PC-3 (cell line): ENCODE data around the gene GMDS. TPM values are rescaled to one million over a fixed set of nuclear protein-coding genes. Genes with fewer than 3 reads are reported as not detected.

Experiments used
- ATAC-seq: fragments of 200-7000 bp; cut with Tn5 transposase; 2 replicates; pipeline ENCODE4 v1.9.1; 2020; ENCODE audit warnings: mild to moderate bottlenecking, moderate library complexity
- BruUV-seq: library from RNA; stranded (reverse); fragments of 400-500 nt; replicated peaks from 2 replicates; lab custom pipeline; 2021; lab: Mats Ljungman, UMichigan
- CTCF ChIA-PET: fragments of 300-600 bp; sonication (Branson Sonifier 250); formaldehyde crosslinking; loops from one replicate; lab custom pipeline; 2022; ENCODE audit warnings: antibody characterized with exemption; lab: Charles Lee
- POLR2A ChIA-PET: fragments of 300-600 bp; sonication (Branson Sonifier 250); formaldehyde crosslinking; loops from one replicate; lab custom pipeline; 2022; ENCODE audit warnings: antibody characterized with exemption; ENCODE audit not compliant: unreplicated experiment; lab: Charles Lee
- DNase-seq: peaks from one replicate; pipeline ENCODE4 v3.0.0-alpha.2; 2015
- H2AFZ ChIP-seq: fragments of 300-600 bp; sonication (generic); 2 replicates; pipeline ENCODE4 v1.6.0; 2016; ENCODE audit warnings: antibody characterized with exemption, low read length
- H3F3A ChIP-seq: fragments of 300-600 bp; sonication (generic); one replicate; pipeline ENCODE4 v1.6.0; 2017; ENCODE audit warnings: antibody characterized with exemption, low read length, control low read depth, mild to moderate bottlenecking; ENCODE audit not compliant: unreplicated experiment
- H3K27ac ChIP-seq: fragments of 300-600 bp; sonication (generic); 2 replicates; pipeline ENCODE4 v1.5.1; 2016; ENCODE audit warnings: mild to moderate bottlenecking, low read length
- H3K27me3 ChIP-seq: fragments of 300-600 bp; sonication (generic); 2 replicates; pipeline ENCODE4 v1.6.1; 2016; ENCODE audit warnings: low read length, mixed read lengths
- H3K36me3 ChIP-seq: fragments of 300-600 bp; sonication (generic); 2 replicates; pipeline ENCODE4 v1.6.1; 2016; ENCODE audit warnings: low read depth, mixed run types, low read length, mixed read lengths
- H3K4me1 ChIP-seq: fragments of 300-600 bp; sonication (generic); 2 replicates; pipeline ENCODE4 v1.5.1; 2016; ENCODE audit warnings: low read length; ENCODE audit not compliant: insufficient read depth
- H3K4me2 ChIP-seq: fragments of 300-600 bp; sonication (generic); 2 replicates; pipeline ENCODE4 v1.6.0; 2016; ENCODE audit warnings: low read length
- H3K4me3 ChIP-seq: fragments of 300-600 bp; sonication (generic); 2 replicates; pipeline ENCODE4 v1.5.1; 2016; ENCODE audit warnings: mild to moderate bottlenecking, low read length, mixed read lengths
- H3K79me2 ChIP-seq: fragments of 300-600 bp; sonication (generic); 2 replicates; pipeline ENCODE4 v1.6.1; 2017; ENCODE audit warnings: low read length, mixed read lengths
- H3K9ac ChIP-seq: fragments of 300-600 bp; sonication (generic); 2 replicates; pipeline ENCODE4 v1.6.0; 2016; ENCODE audit warnings: mild to moderate bottlenecking, low read length
- H3K9me2 ChIP-seq: fragments of 300-600 bp; sonication (generic); replicated peaks from 2 replicates; pipeline ENCODE4 v1.6.1; 2016; ENCODE audit warnings: mixed run types, low read length, mixed read lengths
- H3K9me3 ChIP-seq: fragments of 300-600 bp; sonication (generic); 2 replicates; pipeline ENCODE4 v1.6.1; 2016; ENCODE audit warnings: low read length, mixed read lengths
- H4K20me1 ChIP-seq: fragments of 300-600 bp; sonication (generic); 2 replicates; pipeline ENCODE4 v1.6.1; 2016; ENCODE audit warnings: low read length, mixed read lengths
- EZH2 ChIP-seq: fragments of 300-600 bp; sonication (generic); IDR thresholded peaks from one replicate; pipeline ENCODE4 v1.6.1; 2017; ENCODE audit warnings: antibody characterized with exemption, mild to moderate bottlenecking, low read length; ENCODE audit not compliant: unreplicated experiment
- EZH2phosphoT487 ChIP-seq: fragments of 300-600 bp; sonication (generic); IDR thresholded peaks from 2 replicates; pipeline ENCODE4 v1.6.1; 2018; ENCODE audit warnings: mild to moderate bottlenecking, antibody characterized with exemption, low read length, borderline replicate concordance
- intact Hi-C: fragments of 100-400 bp; cut with micrococcal nuclease; formaldehyde crosslinking; loops from 2 replicates; pipeline ENCODE4 v1.9.0; 2023
- total RNA-seq: library from RNA; depleted of rRNA; stranded (reverse); fragments of >200 nt; gene quantifications from 2 replicates; pipeline ENCODE4 v1.2.3, GENCODE V29; 2014
- TF ChIP-seq, protein P1 (sequence below): fragments of 300-600 bp; sonication (generic); conservative IDR thresholded peaks from 2 replicates; pipeline ENCODE4 v1.5.1; 2017; ENCODE audit warnings: antibody characterized with exemption, low read depth, mild to moderate bottlenecking, low read length

GMDS gene
- total RNA-seq, 1 experiment from 2014 or later, result 18.3 TPM

GRCh38 chr6:1984346-1984994 lies 260.9 kb downstream of the GMDS start:
- H4K20me1 ChIP-seq, result no peaks in the 10 kb centered on the region
- TF ChIP-seq EZH2phosphoT487 (no peak), EZH2 (no peak)
- TF ChIP-seq, protein P1, sequence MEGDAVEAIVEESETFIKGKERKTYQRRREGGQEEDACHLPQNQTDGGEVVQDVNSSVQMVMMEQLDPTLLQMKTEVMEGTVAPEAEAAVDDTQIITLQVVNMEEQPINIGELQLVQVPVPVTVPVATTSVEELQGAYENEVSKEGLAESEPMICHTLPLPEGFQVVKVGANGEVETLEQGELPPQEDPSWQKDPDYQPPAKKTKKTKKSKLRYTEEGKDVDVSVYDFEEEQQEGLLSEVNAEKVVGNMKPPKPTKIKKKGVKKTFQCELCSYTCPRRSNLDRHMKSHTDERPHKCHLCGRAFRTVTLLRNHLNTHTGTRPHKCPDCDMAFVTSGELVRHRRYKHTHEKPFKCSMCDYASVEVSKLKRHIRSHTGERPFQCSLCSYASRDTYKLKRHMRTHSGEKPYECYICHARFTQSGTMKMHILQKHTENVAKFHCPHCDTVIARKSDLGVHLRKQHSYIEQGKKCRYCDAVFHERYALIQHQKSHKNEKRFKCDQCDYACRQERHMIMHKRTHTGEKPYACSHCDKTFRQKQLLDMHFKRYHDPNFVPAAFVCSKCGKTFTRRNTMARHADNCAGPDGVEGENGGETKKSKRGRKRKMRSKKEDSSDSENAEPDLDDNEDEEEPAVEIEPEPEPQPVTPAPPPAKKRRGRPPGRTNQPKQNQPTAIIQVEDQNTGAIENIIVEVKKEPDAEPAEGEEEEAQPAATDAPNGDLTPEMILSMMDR, result no peak
- no peaks in the 10 kb centered on the region for H3K9me3 ChIP-seq
- H3K27ac ChIP-seq, result no peak overlapping the region
- ATAC-seq, result no peak
- H3K9me2 ChIP-seq, result no peaks in the 10 kb centered on the region
- DNase-seq, result no peak
- ChIA-PET CTCF (no interaction called here), POLR2A (interaction anchor here (0.7 kb wide), 1 partner anchor 46 kb away, joined by 3 read pairs; no protein-coding TSS in a partner anchor)
- H3K4me2 ChIP-seq, result no peak overlapping the region
- peaks cover 18% of the 10 kb centered on the region for H3K4me1 ChIP-seq
- 0 out of 2 replicates have a peak, but pooled peaks cover 4% of the 10 kb centered on the region for H3K79me2 ChIP-seq
- BruUV-seq, result no TSS peak
- H2AFZ ChIP-seq, result no peak overlapping the region
- H3K9ac ChIP-seq, result no peak overlapping the region
- no peaks in the 10 kb centered on the region for H3K27me3 ChIP-seq
- intact Hi-C loops, result no loop called here
- 0 out of 2 replicates have a peak, but pooled peaks cover 3% of the 10 kb centered on the region for H3K36me3 ChIP-seq
- no peak overlapping the region for H3K4me3 ChIP-seq
- H3F3A ChIP-seq, result no peaks in the 10 kb centered on the region

DNA sequence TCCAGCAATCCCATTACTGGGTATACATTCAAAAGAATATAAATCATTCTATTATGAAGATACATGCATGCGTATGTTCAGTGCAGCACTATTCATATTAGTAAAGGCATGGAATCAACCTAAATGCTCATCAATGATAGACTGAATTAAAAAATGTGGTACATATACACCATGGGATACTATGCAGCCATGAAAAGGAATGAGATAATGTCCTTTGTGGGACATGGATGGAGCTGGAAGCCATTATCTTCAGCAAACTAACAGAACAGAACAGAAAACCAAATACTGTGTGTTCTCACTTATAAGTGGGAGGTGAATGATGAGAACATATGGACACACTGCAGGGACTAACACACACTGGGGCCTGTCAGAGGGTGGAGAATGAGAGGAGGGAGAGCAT lies 261.6 kb downstream of the GMDS start:
- Histone ChIP-seq H3K4me2 (no peak overlapping the region), H3K27me3 (no peaks in the 10 kb centered on the region), H2AFZ (no peak overlapping the region), H3K4me1 (peaks cover 18% of the 10 kb centered on the region), H3F3A (no peaks in the 10 kb centered on the region), H3K9me3 (no peaks in the 10 kb centered on the region), H3K79me2 (0 out of 2 replicates have a peak, but pooled peaks cover 4% of the 10 kb centered on the region), H3K36me3 (0 out of 2 replicates have a peak, but pooled peaks cover 3% of the 10 kb centered on the region), H3K9ac (no peak overlapping the region), H4K20me1 (no peaks in the 10 kb centered on the region), H3K27ac (no peak overlapping the region), H3K9me2 (no peaks in the 10 kb centered on the region), H3K4me3 (no peak overlapping the region)
- no peak for TF ChIP-seq EZH2phosphoT487
- TF ChIP-seq EZH2, result no peak
- TF ChIP-seq, protein P1, result no peak
- DNase-seq, result no peak
- intact Hi-C loops, result no loop called here
- ChIA-PET CTCF (no interaction called here), POLR2A (no interaction called here)
- ATAC-seq, result no peak
- no TSS peak for BruUV-seq

DNA sequence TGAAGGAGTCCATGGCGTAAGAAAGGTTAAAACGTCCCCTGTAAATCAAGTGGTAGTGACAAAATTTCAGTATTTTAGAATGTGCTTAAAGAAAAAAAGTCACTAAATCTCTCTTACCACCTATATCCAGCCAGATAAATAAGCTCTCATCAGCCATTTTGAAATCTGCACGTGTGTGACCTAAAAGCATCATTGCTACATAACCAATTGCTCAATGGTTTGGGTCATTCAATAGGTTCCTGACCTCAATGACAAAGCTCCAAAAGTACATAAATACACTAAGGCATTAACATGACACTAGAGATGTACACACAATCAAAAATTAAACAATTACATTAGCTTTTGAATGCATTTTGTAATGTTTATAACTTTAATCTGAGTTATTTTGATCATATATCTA lies 272.4 kb downstream of the GMDS start:
- no TSS peak for BruUV-seq
- DNase-seq, result no peak
- POLR2A ChIA-PET, result no interaction called here

More for the DNA sequence above, 272.4 kb downstream of the GMDS start:
- no peaks in the 10 kb centered on the region for H3K79me2 ChIP-seq
- H3K9me2 ChIP-seq, result no peaks in the 10 kb centered on the region
- H3K9ac ChIP-seq, result no peak overlapping the region
- H3K27ac ChIP-seq, result no peak overlapping the region
- intact Hi-C loops, result no loop called here
- ATAC-seq, result no peak
- no peaks in the 10 kb centered on the region for H4K20me1 ChIP-seq
- H3K4me3 ChIP-seq, result no peak overlapping the region
- TF ChIP-seq EZH2phosphoT487, result no peak
- H3K36me3 ChIP-seq, result no peaks in the 10 kb centered on the region
- H3K9me3 ChIP-seq, result no peaks in the 10 kb centered on the region
- CTCF ChIA-PET, result no interaction called here
- no peak overlapping the region for H3K4me2 ChIP-seq
- no peaks in the 10 kb centered on the region for H3K4me1 ChIP-seq
- H3K27me3 ChIP-seq, result no peaks in the 10 kb centered on the region
- no peaks in the 10 kb centered on the region for H3F3A ChIP-seq
- no peak overlapping the region for H2AFZ ChIP-seq
